HG02763 (cell line): Measurements from ENCODE around the gene CA4.
"Not testable (repeated sequence)": the region's sequence is repeated elsewhere in the genome, so short reads cannot be mapped to it uniquely, and the experiment has no call there.

ENCODE experiments used
- ATAC-seq: cut with Tn5 transposase; IDR thresholded peaks from one replicate; pipeline ENCODE4 v1.9.1; 2021; ENCODE audit warnings: mild to moderate bottlenecking, moderate library complexity; ENCODE audit not compliant: unreplicated experiment

The CA4 gene

GRCh38 chr17:60149691-60150582 lies at the start of gene CA4:
Gene CA4 (plus strand): TSS chr17:60149973. CDS start chr17:60150035, 62 bp downstream.
- ATAC-seq = no peak

- ATAC-seq = not testable (repeated sequence)
These were observed 49.2 kb upstream of the CA4 start for GRCh38 chr17:60100577-60100976.

GRCh38 chr17:60102015-60102631 lies 47.6 kb upstream of the CA4 start:
- not testable (repeated sequence) for ATAC-seq

- ATAC-seq = no peak
These were observed 47.1 kb upstream of the CA4 start for GRCh38 chr17:60102632-60103096.

- ATAC-seq = no peak
These were observed 45.8 kb upstream of the CA4 start for GRCh38 chr17:60103957-60104356.

GRCh38 chr17:60106340-60107059 lies 43.3 kb upstream of the CA4 start:
- ATAC-seq = no peak

GRCh38 chr17:60107526-60108257 lies 42.1 kb upstream of the CA4 start:
- no peak for ATAC-seq

GRCh38 chr17:60108309-60108708 lies 41.5 kb upstream of the CA4 start:
- ATAC-seq = not testable (repeated sequence)

- no peak for ATAC-seq
These were observed 41.1 kb upstream of the CA4 start for GRCh38 chr17:60108712-60109111.

- no peak for ATAC-seq
These were observed 40.6 kb upstream of the CA4 start for GRCh38 chr17:60109161-60109560.

GRCh38 chr17:60110586-60110985 lies 39.2 kb upstream of the CA4 start:
- no peak for ATAC-seq

- ATAC-seq = not testable (repeated sequence)
These were observed 38.1 kb upstream of the CA4 start for GRCh38 chr17:60111661-60112060.

GRCh38 chr17:60115364-60115763 lies 34.4 kb upstream of the CA4 start:
- ATAC-seq = not testable (repeated sequence)

GRCh38 chr17:60116196-60116595 lies 33.6 kb upstream of the CA4 start:
- ATAC-seq = not testable (repeated sequence)

GRCh38 chr17:60119162-60119561 lies 30.6 kb upstream of the CA4 start:
- ATAC-seq = not testable (repeated sequence)

- ATAC-seq = not testable (repeated sequence)
These were observed 29.7 kb upstream of the CA4 start for GRCh38 chr17:60119807-60120748.

GRCh38 chr17:60127068-60128064 lies 22.4 kb upstream of the CA4 start:
- ATAC-seq = no peak

GRCh38 chr17:60128171-60128859 lies 21.5 kb upstream of the CA4 start:
- ATAC-seq = no peak
